DOHH2 (cell line): ENCODE results near the gene FKBP10.

Experiments used
- H3F3A ChIP-seq: fragments of 200-600 bp; sonication (generic), shearing (Covaris generic); 2 replicates; pipeline ENCODE4 v1.6.0; 2016; ENCODE audit warnings: antibody characterized with exemption, mild to moderate bottlenecking; ENCODE audit not compliant: control insufficient read depth, insufficient read depth
- H3K27ac ChIP-seq: fragments of 200-600 bp; sonication (generic); 2 replicates; pipeline ENCODE4 v1.5.1; 2014; ENCODE audit warnings: low read depth, mild to moderate bottlenecking, low read length, moderate library complexity
- H3K27me3 ChIP-seq: fragments of 200-600 bp; sonication (generic); 2 replicates; pipeline ENCODE4 v1.6.1; 2014; ENCODE audit warnings: mild to moderate bottlenecking, low read length, mixed read lengths; ENCODE audit not compliant: control insufficient read depth
- H3K36me3 ChIP-seq: fragments of 200-600 bp; sonication (generic); 2 replicates; pipeline ENCODE4 v1.6.1; 2014; ENCODE audit warnings: mild to moderate bottlenecking, low read length, moderate library complexity, mixed read lengths; ENCODE audit not compliant: control insufficient read depth
- H3K4me1 ChIP-seq: fragments of 200-600 bp; sonication (generic); 2 replicates; pipeline ENCODE4 v1.6.1; 2014; ENCODE audit warnings: mild to moderate bottlenecking, low read length, mixed read lengths; ENCODE audit not compliant: control insufficient read depth
- H3K4me2 ChIP-seq: fragments of 200-600 bp; sonication (generic); 2 replicates; pipeline ENCODE4 v1.6.0; 2014; ENCODE audit warnings: mild to moderate bottlenecking, low read length, moderate library complexity
- H3K4me3 ChIP-seq: fragments of 200-600 bp; sonication (generic); 2 replicates; pipeline ENCODE4 v1.5.1; 2014; ENCODE audit warnings: mild to moderate bottlenecking, low read length, mixed read lengths
- H3K79me2 ChIP-seq: fragments of 200-600 bp; sonication (generic); 2 replicates; pipeline ENCODE4 v1.6.1; 2014; ENCODE audit warnings: mild to moderate bottlenecking, low read length, mixed read lengths; ENCODE audit not compliant: control insufficient read depth
- H3K9me2 ChIP-seq: fragments of 200-600 bp; sonication (generic); replicated peaks from 2 replicates; pipeline ENCODE4 v1.6.1; 2014; ENCODE audit warnings: mild to moderate bottlenecking, low read length, mixed read lengths; ENCODE audit not compliant: control insufficient read depth
- H3K9me3 ChIP-seq: fragments of 200-600 bp; sonication (generic); 2 replicates; pipeline ENCODE4 v1.6.1; 2014; ENCODE audit warnings: antibody characterized with exemption, low read length, mixed read lengths; ENCODE audit not compliant: control insufficient read depth, insufficient read depth
- H4K20me1 ChIP-seq: fragments of 200-600 bp; sonication (generic); 2 replicates; pipeline ENCODE4 v1.6.0; 2014; ENCODE audit warnings: low read depth, mild to moderate bottlenecking, antibody characterized with exemption, low read length, moderate library complexity; ENCODE audit not compliant: control insufficient read depth, insufficient read depth
- CTCF ChIP-seq: fragments of 200-600 bp; sonication (generic); IDR thresholded peaks from one replicate; pipeline ENCODE4 v1.5.1; 2014; ENCODE audit warnings: antibody characterized with exemption, mild to moderate bottlenecking, low read depth, low read length; ENCODE audit not compliant: poor library complexity, severe bottlenecking
- EZH2phosphoT487 ChIP-seq: fragments of 200-600 bp; sonication (generic); IDR thresholded peaks from 2 replicates; pipeline ENCODE4 v1.6.1; 2017; ENCODE audit warnings: borderline replicate concordance, mild to moderate bottlenecking, antibody characterized with exemption, low read length, moderate library complexity, mixed read lengths

Gene FKBP10

GRCh38 chr17:41772586-41773189, 40.1 kb upstream of the FKBP10 start:
- Histone ChIP-seq H3K9me2 (no peaks in the 10 kb centered on the region), H3K4me2 (no peak overlapping the region), H3K79me2 (no peaks in the 10 kb centered on the region), H3K36me3 (no peaks in the 10 kb centered on the region), H3K27ac (no peak overlapping the region), H3K27me3 (peaks cover 10% of the 10 kb centered on the region), H3K4me3 (no peak overlapping the region), H3K4me1 (peaks cover 13% of the 10 kb centered on the region), H3F3A (no peaks in the 10 kb centered on the region), H3K9me3 (no peaks in the 10 kb centered on the region), H4K20me1 (no peaks in the 10 kb centered on the region)
- no peak for TF ChIP-seq CTCF
- no peak for TF ChIP-seq EZH2phosphoT487

- H3K36me3 ChIP-seq: no peaks in the 10 kb centered on the region
- H3K27ac ChIP-seq: no peak overlapping the region
These were observed 39.6 kb upstream of the FKBP10 start for GRCh38 chr17:41773190-41773588.

GRCh38 chr17:41773731-41774193, 39.0 kb upstream of the FKBP10 start:
- H3K27me3 ChIP-seq: peaks cover 10% of the 10 kb centered on the region
- H3K27ac ChIP-seq: no peak overlapping the region
- no peaks in the 10 kb centered on the region for H3K9me2 ChIP-seq
- H4K20me1 ChIP-seq: no peaks in the 10 kb centered on the region
- H3F3A ChIP-seq: no peaks in the 10 kb centered on the region
- H3K36me3 ChIP-seq: no peaks in the 10 kb centered on the region
- H3K4me3 ChIP-seq: no peak overlapping the region
- H3K79me2 ChIP-seq: no peaks in the 10 kb centered on the region
- H3K4me2 ChIP-seq: no peak overlapping the region
- peaks cover 13% of the 10 kb centered on the region for H3K4me1 ChIP-seq
- H3K9me3 ChIP-seq: no peaks in the 10 kb centered on the region
- TF ChIP-seq CTCF (no peak), EZH2phosphoT487 (no peak)

More at GRCh38 chr17:41773190-41773588, 39.6 kb upstream of the FKBP10 start:
- H3K4me1 ChIP-seq: peaks cover 13% of the 10 kb centered on the region
- no peak for TF ChIP-seq CTCF
- TF ChIP-seq EZH2phosphoT487: no peak
- H3K4me3 ChIP-seq: no peak overlapping the region
- no peaks in the 10 kb centered on the region for H4K20me1 ChIP-seq
- no peak overlapping the region for H3K4me2 ChIP-seq
- peaks cover 10% of the 10 kb centered on the region for H3K27me3 ChIP-seq
- H3K79me2 ChIP-seq: no peaks in the 10 kb centered on the region
- no peaks in the 10 kb centered on the region for H3K9me2 ChIP-seq
- H3K9me3 ChIP-seq: no peaks in the 10 kb centered on the region
- H3F3A ChIP-seq: no peaks in the 10 kb centered on the region
